AG04450 (cell line): ENCODE data around the gene LTBP1. TPM values are rescaled to one million over a fixed set of nuclear protein-coding genes. Genes with fewer than 3 reads are reported as not detected.

Source experiments
- CTCF ChIA-PET: fragments of 300-600, 350-600 bp; formaldehyde crosslinking; extraction: SDS; loops from one replicate; lab custom pipeline; 2022; ENCODE audit warnings: antibody characterized with exemption, inconsistent platforms; lab: Charles Lee
- POLR2A ChIA-PET: fragments of 350-600 bp; formaldehyde crosslinking; extraction: SDS; loops from one replicate; lab custom pipeline; 2021; ENCODE audit warnings: antibody characterized with exemption, inconsistent platforms; lab: Yijun Ruan, JAX
- DNase-seq: peaks from one replicate; pipeline ENCODE4 v3.0.0-alpha.2; 2011; ENCODE audit warnings: low read depth, low spot score
- H3K27ac ChIP-seq: one replicate; pipeline ENCODE4 v1.5.1; 2012; ENCODE audit warnings: low read depth, low read length, control low read depth
- H3K27me3 ChIP-seq: one replicate; pipeline ENCODE4 v1.6.0; 2012; ENCODE audit warnings: low read length; ENCODE audit not compliant: control insufficient read depth, insufficient read depth
- H3K4me3 ChIP-seq: 2 replicates; pipeline ENCODE4 v1.5.1; 2011; ENCODE audit warnings: mild to moderate bottlenecking, low read depth, low read length, control low read depth
- H3K9me3 ChIP-seq: 2 replicates; pipeline ENCODE4 v1.5.1; 2012; ENCODE audit warnings: low read length; ENCODE audit not compliant: control insufficient read depth, insufficient read depth
- polyA plus RNA-seq: library from polyadenylated mRNA; depleted of rRNA; stranded (reverse); fragments of >200 nt; gene quantifications from 2 replicates; pipeline ENCODE4 v1.2.3, GENCODE V29; 2011
- TF ChIP-seq, protein P1 (sequence below): IDR thresholded peaks from 2 replicates; pipeline ENCODE4 v1.5.1; 2011; ENCODE audit warnings: low read depth, low read length, control low read depth, inconsistent platforms

LTBP1 gene
- polyA plus RNA-seq, 1 experiment: 517 TPM

DNA sequence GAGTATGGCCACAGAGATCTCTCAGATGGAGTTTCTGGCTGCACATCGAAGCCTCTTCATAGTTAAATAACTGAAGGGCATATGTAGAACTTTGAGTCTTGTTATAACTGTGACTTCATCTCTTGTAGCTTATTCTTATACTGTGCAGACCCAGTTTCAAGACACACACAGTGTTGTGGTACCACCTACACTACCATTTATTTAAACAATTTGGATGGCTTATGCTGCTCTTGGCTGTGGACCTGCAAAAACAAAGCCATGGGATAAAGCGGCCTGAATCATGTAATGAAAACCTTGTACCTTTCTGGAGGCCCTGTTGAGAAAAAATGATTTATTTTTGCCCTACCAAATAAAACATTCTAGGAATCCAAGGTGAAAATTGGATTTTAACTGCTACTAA lies 266.9 kb downstream of the LTBP1 start:
- Histone ChIP-seq H3K9me3 (no peaks in the 10 kb centered on the region), H3K27me3 (no peaks in the 10 kb centered on the region), H3K4me3 (no peak overlapping the region), H3K27ac (peak overlapping the region; percentile 47)
- ChIA-PET CTCF (no interaction called here), POLR2A (no interaction called here)
- TF ChIP-seq, protein P1, sequence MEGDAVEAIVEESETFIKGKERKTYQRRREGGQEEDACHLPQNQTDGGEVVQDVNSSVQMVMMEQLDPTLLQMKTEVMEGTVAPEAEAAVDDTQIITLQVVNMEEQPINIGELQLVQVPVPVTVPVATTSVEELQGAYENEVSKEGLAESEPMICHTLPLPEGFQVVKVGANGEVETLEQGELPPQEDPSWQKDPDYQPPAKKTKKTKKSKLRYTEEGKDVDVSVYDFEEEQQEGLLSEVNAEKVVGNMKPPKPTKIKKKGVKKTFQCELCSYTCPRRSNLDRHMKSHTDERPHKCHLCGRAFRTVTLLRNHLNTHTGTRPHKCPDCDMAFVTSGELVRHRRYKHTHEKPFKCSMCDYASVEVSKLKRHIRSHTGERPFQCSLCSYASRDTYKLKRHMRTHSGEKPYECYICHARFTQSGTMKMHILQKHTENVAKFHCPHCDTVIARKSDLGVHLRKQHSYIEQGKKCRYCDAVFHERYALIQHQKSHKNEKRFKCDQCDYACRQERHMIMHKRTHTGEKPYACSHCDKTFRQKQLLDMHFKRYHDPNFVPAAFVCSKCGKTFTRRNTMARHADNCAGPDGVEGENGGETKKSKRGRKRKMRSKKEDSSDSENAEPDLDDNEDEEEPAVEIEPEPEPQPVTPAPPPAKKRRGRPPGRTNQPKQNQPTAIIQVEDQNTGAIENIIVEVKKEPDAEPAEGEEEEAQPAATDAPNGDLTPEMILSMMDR: no peak
- no peak for DNase-seq

DNA sequence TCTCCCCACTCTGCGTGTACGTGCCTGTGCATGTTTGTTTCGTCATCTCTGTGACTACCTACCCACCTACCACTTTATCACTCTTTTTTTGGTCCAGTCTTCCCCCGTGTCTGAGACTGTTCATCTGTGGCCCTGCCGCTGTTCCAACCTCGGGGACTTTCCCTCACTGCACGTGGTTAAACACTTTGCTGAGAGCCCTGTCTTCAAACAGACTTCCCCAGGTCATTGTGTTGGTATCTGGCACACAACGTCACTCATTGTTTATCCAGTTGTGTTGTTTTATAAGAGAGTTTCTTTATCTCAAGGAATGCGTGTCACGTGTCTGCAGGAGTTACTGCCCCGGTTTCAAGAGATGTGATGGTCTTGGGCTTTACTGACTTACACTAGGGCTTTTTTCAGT lies 267.7 kb downstream of the LTBP1 start:
- TF ChIP-seq, protein P1: no peak
- no peak for DNase-seq
- H3K27ac ChIP-seq: peak overlapping the region; percentile 94
- no peaks in the 10 kb centered on the region for H3K9me3 ChIP-seq
- ChIA-PET CTCF (no interaction called here), POLR2A (interaction anchor here (1.6 kb wide), 1 partner anchor 81 kb away, joined by 6 read pairs; no protein-coding TSS in a partner anchor)
- no peak overlapping the region for H3K4me3 ChIP-seq
- H3K27me3 ChIP-seq: no peaks in the 10 kb centered on the region

DNA sequence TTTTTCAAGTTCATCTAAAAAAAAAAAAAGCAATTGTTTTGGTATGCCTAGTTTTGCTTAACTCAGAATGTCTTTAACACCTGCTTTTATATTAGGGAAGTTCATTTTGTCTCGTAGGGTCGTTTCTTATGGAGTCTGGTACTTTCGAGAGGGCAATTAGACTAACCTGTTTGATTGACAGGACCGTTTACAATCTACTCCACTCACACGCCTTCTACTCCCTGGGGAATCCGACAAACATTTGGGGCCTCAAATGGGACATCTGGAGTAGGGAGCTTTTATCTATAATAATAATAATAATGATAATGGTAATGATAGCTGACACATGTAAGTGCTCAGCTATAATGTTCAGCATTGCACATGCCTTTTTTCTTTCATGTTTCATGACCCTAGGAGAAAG lies 268.1 kb downstream of the LTBP1 start:
- TF ChIP-seq, protein P1: no peak
- H3K4me3 ChIP-seq: no peak overlapping the region
- peak overlapping the region; percentile 94 for H3K27ac ChIP-seq
- no peak for DNase-seq
- H3K27me3 ChIP-seq: no peaks in the 10 kb centered on the region
- no peaks in the 10 kb centered on the region for H3K9me3 ChIP-seq
- POLR2A ChIA-PET: interaction anchor here (1.2 to 1.6 kb wide), 2 partner anchors 13 to 81 kb away, joined by 3 to 6 read pairs; no protein-coding TSS in a partner anchor
- CTCF ChIA-PET: no interaction called here

DNA sequence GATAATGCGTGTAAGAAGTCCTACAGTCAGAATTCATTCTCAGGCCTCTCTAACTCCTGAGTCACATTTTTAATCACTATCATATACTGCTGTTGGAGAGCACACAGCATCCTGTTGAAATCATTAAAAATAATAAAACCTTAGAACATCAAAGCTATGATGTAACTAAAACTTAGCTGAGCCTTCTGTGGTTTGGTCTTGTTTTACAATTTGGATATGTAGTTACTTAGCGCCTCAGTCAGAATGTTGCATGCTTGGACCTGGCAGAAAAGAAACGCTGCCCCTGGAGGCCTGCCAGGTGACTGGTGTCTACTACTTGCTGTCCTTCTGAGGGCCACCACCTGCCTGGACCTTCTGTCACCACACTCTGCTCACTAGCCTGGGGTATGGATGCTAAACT lies 268.5 kb downstream of the LTBP1 start:
- CTCF ChIA-PET: interaction anchor here (0.7 kb wide), 1 partner anchor 442 kb away, joined by 4 read pairs; no protein-coding TSS in a partner anchor
- H3K27ac ChIP-seq: peak overlapping the region; percentile 94
- no peak overlapping the region for H3K4me3 ChIP-seq
- DNase-seq: peak; percentile 78
- H3K9me3 ChIP-seq: no peaks in the 10 kb centered on the region
- POLR2A ChIA-PET: interaction anchor here (0.6 to 1.6 kb wide), 4 partner anchors 12 to 82 kb away, joined by 3 to 10 read pairs (median 5); no protein-coding TSS in a partner anchor
- TF ChIP-seq, protein P1: no peak
- H3K27me3 ChIP-seq: no peaks in the 10 kb centered on the region

DNA sequence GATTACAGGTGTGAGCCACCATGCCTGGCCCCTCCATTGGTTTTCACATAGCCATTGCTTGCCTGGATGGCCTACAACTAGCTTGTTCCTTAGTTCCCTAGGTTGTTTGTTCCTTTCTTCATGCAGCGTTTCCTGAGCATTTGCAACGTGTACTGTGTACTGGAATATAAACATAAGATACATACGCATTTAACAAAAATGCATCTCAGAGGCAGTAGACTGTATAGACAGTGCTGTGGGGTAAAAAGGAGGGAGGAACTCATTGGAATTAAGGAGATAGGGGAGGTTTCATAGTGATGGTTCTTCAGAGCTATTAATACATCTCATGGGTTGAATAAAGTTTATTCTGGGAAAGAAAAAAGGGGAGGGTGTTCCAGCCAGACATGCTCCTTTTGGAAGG lies 269.2 kb downstream of the LTBP1 start:
- no peaks in the 10 kb centered on the region for H3K9me3 ChIP-seq
- H3K27me3 ChIP-seq: no peaks in the 10 kb centered on the region
- ChIA-PET POLR2A (interaction anchor here (0.6 to 1.6 kb wide), 4 partner anchors 12 to 82 kb away, joined by 3 to 6 read pairs (median 3); no protein-coding TSS in a partner anchor), CTCF (interaction anchor here (0.7 kb wide), 1 partner anchor 443 kb away, joined by 4 read pairs; no protein-coding TSS in a partner anchor)
- no peak for DNase-seq
- peak overlapping the region; percentile 94 for H3K27ac ChIP-seq
- H3K4me3 ChIP-seq: no peak overlapping the region
- TF ChIP-seq, protein P1: no peak
